MM.1S (cell line): ENCODE results near the gene FSTL1.

Experiments
- EZH2phosphoT487 ChIP-seq: fragments of 300-600 bp; sonication (generic); IDR thresholded peaks from 2 replicates; pipeline ENCODE4 v1.6.1; 2018; ENCODE audit warnings: antibody characterized with exemption, low read length
- TF ChIP-seq, protein P1 (sequence below): fragments of 300-600 bp; sonication (generic); IDR thresholded peaks from 2 replicates; pipeline ENCODE4 v1.5.1; 2016; ENCODE audit warnings: antibody characterized with exemption, low read length, mixed read lengths

DNA sequence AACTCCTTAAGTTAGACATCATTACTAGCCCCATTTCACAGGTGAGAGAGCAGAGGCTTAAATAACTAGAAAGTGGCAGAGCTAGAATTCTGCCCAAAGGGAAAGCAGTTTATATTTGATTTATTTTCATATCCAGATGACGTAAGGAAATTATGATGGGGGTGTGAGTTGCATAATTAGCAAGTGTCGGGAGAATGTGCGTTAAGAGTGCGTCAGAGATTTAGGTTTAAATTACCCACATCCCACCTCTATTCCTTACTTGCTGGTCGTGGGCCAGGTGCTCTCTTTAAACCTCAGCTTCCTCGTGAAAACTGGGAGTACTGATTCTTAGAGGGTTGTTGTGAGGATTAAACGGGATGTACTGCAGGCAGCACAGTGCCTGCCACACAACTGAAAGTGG, 32.3 kb downstream of the FSTL1 start:
- TF ChIP-seq, protein P1, sequence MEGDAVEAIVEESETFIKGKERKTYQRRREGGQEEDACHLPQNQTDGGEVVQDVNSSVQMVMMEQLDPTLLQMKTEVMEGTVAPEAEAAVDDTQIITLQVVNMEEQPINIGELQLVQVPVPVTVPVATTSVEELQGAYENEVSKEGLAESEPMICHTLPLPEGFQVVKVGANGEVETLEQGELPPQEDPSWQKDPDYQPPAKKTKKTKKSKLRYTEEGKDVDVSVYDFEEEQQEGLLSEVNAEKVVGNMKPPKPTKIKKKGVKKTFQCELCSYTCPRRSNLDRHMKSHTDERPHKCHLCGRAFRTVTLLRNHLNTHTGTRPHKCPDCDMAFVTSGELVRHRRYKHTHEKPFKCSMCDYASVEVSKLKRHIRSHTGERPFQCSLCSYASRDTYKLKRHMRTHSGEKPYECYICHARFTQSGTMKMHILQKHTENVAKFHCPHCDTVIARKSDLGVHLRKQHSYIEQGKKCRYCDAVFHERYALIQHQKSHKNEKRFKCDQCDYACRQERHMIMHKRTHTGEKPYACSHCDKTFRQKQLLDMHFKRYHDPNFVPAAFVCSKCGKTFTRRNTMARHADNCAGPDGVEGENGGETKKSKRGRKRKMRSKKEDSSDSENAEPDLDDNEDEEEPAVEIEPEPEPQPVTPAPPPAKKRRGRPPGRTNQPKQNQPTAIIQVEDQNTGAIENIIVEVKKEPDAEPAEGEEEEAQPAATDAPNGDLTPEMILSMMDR = no peak
- no peak for TF ChIP-seq EZH2phosphoT487
